Right lobe of liver (tissue), 6 donors: Measurements from ENCODE around the gene USO1. TPM values are rescaled to one million over a fixed set of nuclear protein-coding genes. Genes with fewer than 3 reads are reported as not detected.

Source experiments
- ATAC-seq, 4 donors: fragments of 200-7000 bp; cut with Tn5 transposase; one replicate each; pipeline ENCODE4 v1.9.1; 2020; ENCODE audit warnings: mild to moderate bottlenecking in 4 of 4, moderate library complexity in 4 of 4
- DNase-seq, 3 donors: peaks; one replicate each; pipeline ENCODE4 v3.0.0-alpha.2; 2020
- H3K27ac ChIP-seq, 3 donors: fragments of 200-600 bp; one replicate each; pipeline ENCODE4 v1.8.0; 2022
- H3K27me3 ChIP-seq, 2 donors: fragments of 200-600 bp; one replicate each; pipeline ENCODE4 v1.8.0; 2022
- H3K36me3 ChIP-seq, 4 donors: fragments of 200-600 bp; sonication (generic) in 1 of 4; one replicate each; pipeline versions ENCODE4 v1.5.1 to v1.8.0; 2017 to 2022; ENCODE audit warnings: control low read depth in 1 of 4
- H3K4me1 ChIP-seq, 4 donors: fragments of 200-600 bp; sonication (generic) in 1 of 4; one replicate each; pipeline versions ENCODE4 v1.5.1 to v1.8.0; 2017 to 2022; ENCODE audit warnings: control low read depth in 1 of 4
- H3K4me3 ChIP-seq, 3 donors: fragments of 200-600 bp; one replicate each; pipeline ENCODE4 v1.8.0; 2022
- H3K9me3 ChIP-seq, 4 donors: fragments of 200-600 bp; sonication (generic) in 1 of 4; one replicate each; pipeline versions ENCODE4 v1.5.1 to v1.8.0; 2017 to 2022; ENCODE audit warnings: control low read depth in 1 of 4
- POLR2A ChIP-seq: fragments of 450-650 bp; IDR thresholded peaks from one replicate; pipeline ENCODE4 v1.6.1; 2017; ENCODE audit warnings: antibody characterized with exemption, mild to moderate bottlenecking
- WGBS: methylation state at CpG from one replicate; pipeline ENCODE4 v1.1.6; 2018; ENCODE audit warnings: low coverage, low lambda C conversion rate; ENCODE audit not compliant: insufficient coverage; ENCODE audit errors: missing lambda C conversion rate; 5-methylcytosine and 5-hydroxymethylcytosine counted together
- intact Hi-C, 2 donors: fragments of 100-400 bp; cut with DNase I; formaldehyde crosslinking; loops; one replicate each; pipeline versions ENCODE4 v1.11.2 to v1.14.1; 2022
- total RNA-seq, 6 experiments: library from RNA; depleted of rRNA in 2 of 6; stranded (reverse); fragments of >200 nt in 2 of 6; fragmentation: NEBNext Ultra II Directional in 3 of 6; extraction: Animal tissue kit (Norgen Biotek cat#: 25700) in 3 of 6; gene quantifications; one replicate each; pipeline versions ENCODE4 v1.1.0 to v1.2.4, GENCODE V29; 2016 to 2023
- TF ChIP-seq, protein P1 (sequence below), 4 donors: fragments of 200-600 bp in 3 of 4; fragments of 450-650 bp in 1 of 4; IDR thresholded peaks; one replicate each; pipeline versions ENCODE4 v1.5.1 to v1.8.0; 2016 to 2022; ENCODE audit warnings: antibody characterized with exemption in 4 of 4, mild to moderate bottlenecking in 2 of 4
- donor health status: DM: no; HTN: yes; CAD: no.
- donor health status: DM: no; HTN: no; CAD: no.
- donor health status: DM: no; HTN: no; CAD: no.
- donor health status: DM: no; HTN: yes; CAD: no.
- donor health status: DM: no; HTN: yes; CAD: no.

USO1 gene
- total RNA-seq, 6 experiments from 2014 or later = 43.7 to 64.0 (median 49.4) TPM

GRCh38 chr4:75822416-75822815 is 98.0 kb downstream of the USO1 start:
- H3K36me3 ChIP-seq = no peaks in the 10 kb centered on the region
- H3K4me1 ChIP-seq = no peaks in the 10 kb centered on the region
- intact Hi-C loops = no loop called here
- no peaks in the 10 kb centered on the region for H3K9me3 ChIP-seq
- no peaks in the 10 kb centered on the region for H3K27me3 ChIP-seq
- ATAC-seq (peak in 2 of 4 donors; percentile 21 to 30), DNase-seq (no peak)
- no peak overlapping the region for H3K27ac ChIP-seq
- TF ChIP-seq POLR2A = no peak
- TF ChIP-seq, protein P1, sequence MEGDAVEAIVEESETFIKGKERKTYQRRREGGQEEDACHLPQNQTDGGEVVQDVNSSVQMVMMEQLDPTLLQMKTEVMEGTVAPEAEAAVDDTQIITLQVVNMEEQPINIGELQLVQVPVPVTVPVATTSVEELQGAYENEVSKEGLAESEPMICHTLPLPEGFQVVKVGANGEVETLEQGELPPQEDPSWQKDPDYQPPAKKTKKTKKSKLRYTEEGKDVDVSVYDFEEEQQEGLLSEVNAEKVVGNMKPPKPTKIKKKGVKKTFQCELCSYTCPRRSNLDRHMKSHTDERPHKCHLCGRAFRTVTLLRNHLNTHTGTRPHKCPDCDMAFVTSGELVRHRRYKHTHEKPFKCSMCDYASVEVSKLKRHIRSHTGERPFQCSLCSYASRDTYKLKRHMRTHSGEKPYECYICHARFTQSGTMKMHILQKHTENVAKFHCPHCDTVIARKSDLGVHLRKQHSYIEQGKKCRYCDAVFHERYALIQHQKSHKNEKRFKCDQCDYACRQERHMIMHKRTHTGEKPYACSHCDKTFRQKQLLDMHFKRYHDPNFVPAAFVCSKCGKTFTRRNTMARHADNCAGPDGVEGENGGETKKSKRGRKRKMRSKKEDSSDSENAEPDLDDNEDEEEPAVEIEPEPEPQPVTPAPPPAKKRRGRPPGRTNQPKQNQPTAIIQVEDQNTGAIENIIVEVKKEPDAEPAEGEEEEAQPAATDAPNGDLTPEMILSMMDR (IDR thresholded peaks at IDR 0.05) = no peak
- 84% methylated on average over 5 of the region's 5 CpGs for WGBS
- no peak overlapping the region for H3K4me3 ChIP-seq

DNA sequence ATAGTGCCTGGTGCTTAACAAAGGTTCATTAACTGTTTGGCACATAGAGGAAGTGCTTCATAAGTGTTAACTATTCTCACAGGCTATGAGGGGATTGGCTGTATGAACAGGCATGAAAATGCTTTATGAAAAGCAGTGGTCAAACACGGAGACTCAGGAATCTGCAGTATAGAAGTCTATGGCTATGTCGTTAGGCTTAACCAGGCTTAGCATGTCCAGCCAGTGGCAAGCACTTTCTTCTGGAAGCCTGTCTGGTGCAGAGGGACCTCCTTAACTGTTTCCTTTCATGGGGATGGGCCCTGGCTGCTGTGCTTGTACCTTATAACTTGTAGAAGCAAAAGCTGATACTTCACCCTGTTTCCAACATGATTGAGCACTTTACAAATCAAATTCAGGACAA is 99.4 kb downstream of the USO1 start:
- intact Hi-C loops = no loop called here
- Histone ChIP-seq H3K4me1 (no peaks in the 10 kb centered on the region), H3K36me3 (no peaks in the 10 kb centered on the region), H3K27ac (no peak overlapping the region), H3K4me3 (no peak overlapping the region), H3K27me3 (no peaks in the 10 kb centered on the region), H3K9me3 (no peaks in the 10 kb centered on the region)
- no peak for TF ChIP-seq POLR2A
- TF ChIP-seq, protein P1 (IDR thresholded peaks at IDR 0.05) = no peak
- no peak for ATAC-seq
- WGBS = 71% methylated on average over 2 of the region's 2 CpGs
- DNase-seq = no peak

GRCh38 chr4:75830906-75831305 is 106.5 kb downstream of the USO1 start:
- H3K36me3 ChIP-seq = no peaks in the 10 kb centered on the region
- intact Hi-C loops = no loop called here
- no peak overlapping the region for H3K27ac ChIP-seq
- no peak for DNase-seq
- no peak overlapping the region for H3K4me3 ChIP-seq
- no peak for ATAC-seq
- H3K9me3 ChIP-seq = no peaks in the 10 kb centered on the region
- TF ChIP-seq POLR2A = no peak
- TF ChIP-seq, protein P1 (IDR thresholded peaks at IDR 0.05) = no peak
- H3K27me3 ChIP-seq = no peaks in the 10 kb centered on the region
- no peaks in the 10 kb centered on the region for H3K4me1 ChIP-seq
- 63% methylated on average over 1 of the region's 1 CpG for WGBS

DNA sequence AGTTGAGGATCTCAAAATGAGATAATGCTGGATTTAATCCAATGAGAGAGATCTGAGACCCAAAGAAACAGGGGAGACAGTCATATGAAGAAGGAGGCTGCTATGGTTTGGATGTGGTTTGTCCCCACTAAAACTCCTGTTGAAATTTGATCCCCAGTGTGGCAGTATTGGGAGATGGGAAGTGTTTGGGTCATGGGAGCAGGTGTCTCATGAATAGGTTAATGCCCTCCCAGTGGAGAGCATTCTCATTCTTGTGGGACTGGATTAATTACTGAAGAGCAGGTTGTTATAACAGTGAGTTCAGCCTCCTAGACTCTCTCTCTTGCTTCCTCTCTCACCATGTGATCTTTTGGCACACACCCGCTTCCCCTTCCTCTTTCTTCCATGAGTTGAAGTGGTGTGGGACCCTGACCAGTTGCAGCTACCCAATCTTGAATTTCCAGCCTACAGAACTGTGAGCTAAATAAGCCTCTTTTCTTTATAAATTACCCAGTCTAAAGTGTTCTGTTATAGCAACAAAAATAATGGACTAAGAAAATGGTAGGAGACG is 107.6 kb downstream of the USO1 start:
- WGBS = 40% methylated on average over 2 of the region's 2 CpGs
- Histone ChIP-seq H3K36me3 (no peaks in the 10 kb centered on the region), H3K9me3 (no peaks in the 10 kb centered on the region), H3K4me3 (no peak overlapping the region), H3K27ac (no peak overlapping the region), H3K27me3 (no peaks in the 10 kb centered on the region), H3K4me1 (no peaks in the 10 kb centered on the region)
- ATAC-seq (peak; percentile 32 to 76 (median 62)), DNase-seq (no peak)
- intact Hi-C loops = no loop called here
- TF ChIP-seq, protein P1 (IDR thresholded peaks at IDR 0.05) = no peak
